ENCODE measurements around the gene SH2D2A. TPM values are rescaled to one million over a fixed set of nuclear protein-coding genes. Genes with fewer than 3 reads are reported as not detected.

SH2D2A gene
- total and polyA plus RNA-seq, 3 donors from 2014 or later, result 1.3 to 3.1 TPM; not detected in 1

DNA sequence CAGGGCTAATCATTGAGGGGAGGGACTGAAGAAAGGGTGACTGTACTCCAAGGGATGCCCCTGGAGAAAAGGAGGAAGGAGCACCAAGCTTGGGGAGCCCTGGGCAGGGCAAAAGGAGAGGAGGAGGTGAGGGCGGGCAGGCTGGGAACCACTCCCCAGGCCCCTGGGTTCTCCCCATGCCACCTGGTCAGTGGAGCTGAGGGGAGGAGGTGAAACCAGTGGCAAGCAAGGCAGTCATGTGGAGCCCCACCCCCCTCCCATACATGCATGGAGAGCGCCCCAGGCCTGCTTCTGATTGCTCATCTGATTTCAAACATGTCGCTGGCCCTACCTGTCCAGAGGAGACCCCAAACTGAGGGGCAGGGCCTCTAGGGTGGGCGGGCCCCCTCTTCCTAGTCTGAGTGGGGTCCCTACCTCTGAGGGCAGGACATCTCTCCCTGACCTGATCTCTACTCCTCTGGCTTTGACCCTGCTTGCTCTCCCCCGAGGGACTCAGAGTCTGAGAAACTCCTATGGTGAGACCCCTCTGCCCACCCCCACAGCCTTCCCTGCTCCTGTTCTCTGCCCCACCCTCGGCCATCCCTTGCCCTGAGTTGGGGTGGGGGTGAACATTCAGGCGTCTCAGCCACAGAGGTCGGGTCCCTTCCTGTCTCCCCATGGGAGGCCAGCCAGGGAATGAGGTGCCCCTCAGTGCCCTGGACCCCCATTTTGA is 23.7 kb upstream of the SH2D2A start:
- H3K27ac ChIP-seq, result no peak overlapping the region
- 80 to 83% methylated on average over 7 to 8 of the region's 8 CpGs for WGBS, 2 donors
- no peaks in the 10 kb centered on the region for H3K9me3 ChIP-seq
- TF ChIP-seq, protein P1, sequence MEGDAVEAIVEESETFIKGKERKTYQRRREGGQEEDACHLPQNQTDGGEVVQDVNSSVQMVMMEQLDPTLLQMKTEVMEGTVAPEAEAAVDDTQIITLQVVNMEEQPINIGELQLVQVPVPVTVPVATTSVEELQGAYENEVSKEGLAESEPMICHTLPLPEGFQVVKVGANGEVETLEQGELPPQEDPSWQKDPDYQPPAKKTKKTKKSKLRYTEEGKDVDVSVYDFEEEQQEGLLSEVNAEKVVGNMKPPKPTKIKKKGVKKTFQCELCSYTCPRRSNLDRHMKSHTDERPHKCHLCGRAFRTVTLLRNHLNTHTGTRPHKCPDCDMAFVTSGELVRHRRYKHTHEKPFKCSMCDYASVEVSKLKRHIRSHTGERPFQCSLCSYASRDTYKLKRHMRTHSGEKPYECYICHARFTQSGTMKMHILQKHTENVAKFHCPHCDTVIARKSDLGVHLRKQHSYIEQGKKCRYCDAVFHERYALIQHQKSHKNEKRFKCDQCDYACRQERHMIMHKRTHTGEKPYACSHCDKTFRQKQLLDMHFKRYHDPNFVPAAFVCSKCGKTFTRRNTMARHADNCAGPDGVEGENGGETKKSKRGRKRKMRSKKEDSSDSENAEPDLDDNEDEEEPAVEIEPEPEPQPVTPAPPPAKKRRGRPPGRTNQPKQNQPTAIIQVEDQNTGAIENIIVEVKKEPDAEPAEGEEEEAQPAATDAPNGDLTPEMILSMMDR (IDR thresholded peaks at IDR 0.05), result no peak
- TF ChIP-seq POLR2A (IDR thresholded peaks at IDR 0.05), result no peak
- H3K4me3 ChIP-seq, result no peak overlapping the region
- no peaks in the 10 kb centered on the region for H3K36me3 ChIP-seq (ENCODE audit: low read depth, missing control alignments)
- no peaks in the 10 kb centered on the region for H3K4me1 ChIP-seq
- no peaks in the 10 kb centered on the region for H3K27me3 ChIP-seq
- intact Hi-C loops (cut with DNase I; ENCODE audit: low total_unique reads), result no loop called here
- no peak for DNase-seq

DNA sequence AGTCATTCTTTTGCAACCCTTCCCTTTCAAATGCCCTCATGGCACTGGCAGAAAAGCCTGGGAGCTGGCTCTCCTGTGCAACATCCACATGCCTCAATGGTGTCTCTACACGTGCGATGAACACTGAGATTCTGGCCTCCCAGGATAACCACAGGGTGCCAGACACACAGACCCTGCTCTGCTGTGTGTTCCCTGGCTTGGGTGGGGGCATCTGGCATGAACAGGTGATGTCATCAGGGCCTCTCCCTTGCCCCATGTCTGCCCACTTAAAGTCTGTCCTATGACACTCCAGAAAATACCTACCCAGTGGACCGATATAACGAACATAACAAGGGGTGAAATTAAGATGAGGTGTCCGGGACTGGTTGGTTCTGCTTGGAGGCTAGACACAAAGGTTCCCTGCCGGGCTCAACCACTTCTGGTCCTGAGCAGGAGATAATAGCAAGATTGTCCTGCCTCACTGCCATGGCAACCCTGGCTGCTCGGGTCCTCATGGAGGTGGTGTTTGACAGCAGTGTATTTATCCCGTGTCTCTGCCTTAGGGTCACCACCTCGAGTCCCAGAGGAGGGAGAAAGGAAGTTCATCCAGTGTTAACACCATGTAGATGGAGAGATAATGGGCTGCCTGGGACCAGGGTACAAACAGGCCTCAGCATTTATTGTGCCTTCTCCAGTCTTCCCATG is 22.9 kb upstream of the SH2D2A start:
- no peak overlapping the region for H3K27ac ChIP-seq
- DNase-seq, result no peak
- no peaks in the 10 kb centered on the region for H3K27me3 ChIP-seq
- H3K4me3 ChIP-seq, result no peak overlapping the region
- WGBS, 2 donors, result 60 to 65% methylated on average over 8 to 9 of the region's 9 CpGs
- no peaks in the 10 kb centered on the region for H3K36me3 ChIP-seq (ENCODE audit: low read depth, missing control alignments)
- no peaks in the 10 kb centered on the region for H3K9me3 ChIP-seq
- no peaks in the 10 kb centered on the region for H3K4me1 ChIP-seq
- TF ChIP-seq, protein P1 (IDR thresholded peaks at IDR 0.05), result no peak
- intact Hi-C loops (cut with DNase I; ENCODE audit: low total_unique reads), result no loop called here

DNA sequence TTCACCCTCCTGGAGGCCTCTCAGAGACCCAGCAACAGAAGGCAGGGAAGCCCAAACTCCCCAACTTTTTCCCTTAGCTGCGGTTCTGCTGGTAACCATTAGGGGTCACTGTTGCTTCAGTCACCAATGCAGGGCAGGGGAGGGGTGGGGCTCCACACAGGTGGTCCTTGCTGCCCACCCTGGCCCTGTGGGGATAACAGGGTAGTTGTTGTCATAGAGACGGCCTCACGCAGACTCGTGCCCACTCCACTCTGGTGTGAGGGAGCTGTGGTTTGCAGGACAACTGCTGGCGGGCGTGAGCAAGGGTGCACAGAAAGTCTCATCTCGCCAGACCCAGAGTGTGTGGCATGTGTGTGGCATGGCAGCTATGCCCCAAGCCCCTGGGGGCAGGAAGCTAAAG is 22.3 kb upstream of the SH2D2A start:
- no peak for DNase-seq
- Histone ChIP-seq H3K27me3 (no peaks in the 10 kb centered on the region), H3K4me1 (no peaks in the 10 kb centered on the region), H3K27ac (no peak overlapping the region), H3K4me3 (no peak overlapping the region), H3K36me3 (ENCODE audit: low read depth, missing control alignments) (no peaks in the 10 kb centered on the region), H3K9me3 (no peaks in the 10 kb centered on the region)
- 45 to 75% methylated on average over 5 to 7 of the region's 7 CpGs for WGBS, 2 donors
- TF ChIP-seq, protein P1 (IDR thresholded peaks at IDR 0.05), result peak; percentile 73 to 85 (median 75)
- no peak for TF ChIP-seq POLR2A (IDR thresholded peaks at IDR 0.05)
- intact Hi-C loops (cut with DNase I; ENCODE audit: low total_unique reads), result no loop called here

DNA sequence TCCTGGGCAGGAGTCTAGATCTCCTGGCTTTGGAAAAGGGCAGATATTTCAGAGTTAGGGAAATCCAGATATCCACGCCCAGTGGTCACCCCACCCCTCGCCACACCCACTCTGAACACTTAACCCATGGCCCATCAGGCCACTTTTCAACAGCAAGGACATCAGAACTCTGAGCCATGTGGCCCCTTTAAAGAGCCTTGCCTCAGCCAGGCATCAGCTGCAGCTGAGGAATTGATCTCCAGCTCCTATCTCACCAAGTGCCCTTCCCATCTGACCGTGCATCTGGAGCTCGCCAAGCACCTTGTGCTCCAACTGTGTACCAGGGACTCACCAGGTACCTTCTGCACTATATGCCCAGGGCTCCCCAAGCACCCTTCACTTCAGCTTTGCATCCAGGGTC is 20.2 kb upstream of the SH2D2A start:
- H3K9me3 ChIP-seq, result no peaks in the 10 kb centered on the region
- H3K27me3 ChIP-seq, result no peaks in the 10 kb centered on the region
- WGBS, 2 donors, result 94 to 100% methylated on average over 2 to 4 of the region's 4 CpGs
- no peak overlapping the region for H3K27ac ChIP-seq
- no peaks in the 10 kb centered on the region for H3K36me3 ChIP-seq (ENCODE audit: low read depth, missing control alignments)
- DNase-seq, result no peak
- intact Hi-C loops (cut with DNase I; ENCODE audit: low total_unique reads), result no loop called here
- H3K4me1 ChIP-seq, result no peaks in the 10 kb centered on the region
- TF ChIP-seq POLR2A (IDR thresholded peaks at IDR 0.05), result no peak
- TF ChIP-seq, protein P1 (IDR thresholded peaks at IDR 0.05), result no peak
- no peak overlapping the region for H3K4me3 ChIP-seq
